Psoas muscle (tissue), 8 donors: ENCODE results near the gene LSM7. TPM values are rescaled to one million over a fixed set of nuclear protein-coding genes. Genes with fewer than 3 reads are reported as not detected.

Experiments
- ATAC-seq, 4 donors: fragments of 200-7000 bp; cut with Tn5 transposase; one replicate each; pipeline ENCODE4 v1.9.1; 2020; ENCODE audit warnings: moderate library complexity in 3 of 4, mild to moderate bottlenecking in 2 of 4
- DNase-seq, 2 donors: peaks; one replicate each; pipeline ENCODE4 v3.0.0-alpha.2; 2020
- H3K27ac ChIP-seq: fragments of 200-600 bp; one replicate; pipeline ENCODE4 v1.8.0; 2022
- H3K27me3 ChIP-seq, 3 donors: fragments of 200-600 bp in 1 of 3; one replicate each; pipeline versions ENCODE4 v1.6.1 to v1.8.0; 2013 to 2022; ENCODE audit warnings: low read length in 2 of 3, mild to moderate bottlenecking in 2 of 3, moderate library complexity in 1 of 3; ENCODE audit not compliant: insufficient read depth in 3 of 3
- H3K36me3 ChIP-seq, 2 donors: fragments of 200-600 bp in 1 of 2; one replicate each; pipeline versions ENCODE4 v1.6.1 to v1.8.0; 2013 to 2022; ENCODE audit warnings: low read depth in 1 of 2, mild to moderate bottlenecking in 1 of 2, moderate library complexity in 1 of 2; ENCODE audit not compliant: insufficient read depth in 1 of 2
- H3K4me1 ChIP-seq: fragments of 200-600 bp; one replicate; pipeline ENCODE4 v1.8.0; 2022
- H3K4me3 ChIP-seq: fragments of 200-600 bp; one replicate; pipeline ENCODE4 v1.8.0; 2022; ENCODE audit warnings: mild to moderate bottlenecking
- H3K9me3 ChIP-seq: fragments of 200-600 bp; one replicate; pipeline ENCODE4 v1.8.0; 2022
- CTCF ChIP-seq: fragments of 200-600 bp; IDR thresholded peaks from one replicate; pipeline ENCODE4 v1.8.0; 2022; ENCODE audit warnings: antibody characterized with exemption
- WGBS, 3 donors: extraction: QIAGEN DNeasy Blood & Tissue Kit; methylation state at CpG; one replicate each; pipeline versions ENCODE4 v1.1.6 to v1.1.7; 2013; 5-methylcytosine and 5-hydroxymethylcytosine counted together
- intact Hi-C, 2 donors: fragments of 100-400 bp; cut with DNase I; formaldehyde crosslinking; loops; one replicate each; pipeline versions ENCODE4 v1.11.0 to v1.14.2; 2022
- polyA plus RNA-seq, 3 donors: library from polyadenylated mRNA; stranded (reverse); fragments of 200-250 nt; gene quantifications; one replicate each; pipeline ENCODE4 v1.2.3, GENCODE V29; 2013
- total RNA-seq, 4 donors: library from RNA; stranded (reverse); fragmentation: NEBNext Ultra II Directional in 2 of 4; extraction: Animal tissue kit (Norgen Biotek cat#: 25700) in 2 of 4; gene quantifications; one replicate each; pipeline versions ENCODE4 v1.2.1 to v1.2.4, GENCODE V29; 2021 to 2023
- donor health status: healthy with polysubstance abuse.
- donor health status: DM: no; HTN: no; CAD: no; lungs with moderate emphysema.
- donor health status: Bipolar disorder and iron deficiency.
- donor health status: healthy.
- donor health status: DM: yes; HTN: yes; CAD: no.
- donor health status: DM: no; HTN: no; CAD: no.
- donor health status: DM: no; HTN: no; CAD: no.
- donor health status: DM: yes; HTN: yes; CAD: no.

The LSM7 gene
- total and polyA plus RNA-seq, 7 donors = 42.2 to 323 (median 89.8) TPM

DNA sequence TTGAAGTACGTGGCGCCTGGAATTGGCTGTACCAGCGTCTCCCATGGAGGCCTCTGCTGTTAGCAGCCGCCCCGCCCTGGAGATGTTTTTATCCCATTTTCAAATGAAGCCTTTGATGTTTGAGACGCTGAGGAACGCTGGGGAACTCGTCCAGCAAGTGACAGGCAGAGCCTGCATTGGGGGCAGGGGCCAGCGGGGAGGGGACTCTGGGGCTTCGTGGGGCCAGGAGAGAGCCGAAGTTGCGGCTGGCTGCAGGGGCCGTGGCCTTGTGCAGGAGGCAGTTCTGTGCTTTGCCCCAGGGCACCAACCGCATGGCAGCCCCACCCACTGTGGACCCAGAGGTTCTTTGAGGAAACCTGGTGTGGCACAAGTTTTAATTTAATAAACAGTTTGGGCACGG, 13.6 kb upstream of the LSM7 start:
- peaks cover 0 to 67% of the 10 kb centered on the region in 2 donors for H3K36me3 ChIP-seq
- ATAC-seq (no peak), DNase-seq (peak in 1 of 2 donors; percentile 28)
- 87 to 89% (median 87%) methylated on average over 15 of the region's 15 CpGs for WGBS, 3 donors
- H3K9me3 ChIP-seq = no peaks in the 10 kb centered on the region
- no peak for TF ChIP-seq CTCF
- H3K27me3 ChIP-seq = no peaks in the 10 kb centered on the region
- no peak overlapping the region for H3K27ac ChIP-seq
- intact Hi-C loops = no loop called here
- no peak overlapping the region for H3K4me3 ChIP-seq
- H3K4me1 ChIP-seq = no peaks in the 10 kb centered on the region

GRCh38 chr19:2341244-2341751, 12.9 kb upstream of the LSM7 start:
- ATAC-seq (no peak), DNase-seq (no peak)
- no peaks in the 10 kb centered on the region for H3K9me3 ChIP-seq
- no peak overlapping the region for H3K4me3 ChIP-seq
- no peak for TF ChIP-seq CTCF
- WGBS, 3 donors = 57 to 83% (median 68%) methylated on average over 24 of the region's 24 CpGs
- peaks cover 0 to 61% of the 10 kb centered on the region in 2 donors for H3K36me3 ChIP-seq
- H3K27me3 ChIP-seq = no peaks in the 10 kb centered on the region
- no peak overlapping the region for H3K27ac ChIP-seq
- H3K4me1 ChIP-seq = no peaks in the 10 kb centered on the region
- intact Hi-C loops = no loop called here

DNA sequence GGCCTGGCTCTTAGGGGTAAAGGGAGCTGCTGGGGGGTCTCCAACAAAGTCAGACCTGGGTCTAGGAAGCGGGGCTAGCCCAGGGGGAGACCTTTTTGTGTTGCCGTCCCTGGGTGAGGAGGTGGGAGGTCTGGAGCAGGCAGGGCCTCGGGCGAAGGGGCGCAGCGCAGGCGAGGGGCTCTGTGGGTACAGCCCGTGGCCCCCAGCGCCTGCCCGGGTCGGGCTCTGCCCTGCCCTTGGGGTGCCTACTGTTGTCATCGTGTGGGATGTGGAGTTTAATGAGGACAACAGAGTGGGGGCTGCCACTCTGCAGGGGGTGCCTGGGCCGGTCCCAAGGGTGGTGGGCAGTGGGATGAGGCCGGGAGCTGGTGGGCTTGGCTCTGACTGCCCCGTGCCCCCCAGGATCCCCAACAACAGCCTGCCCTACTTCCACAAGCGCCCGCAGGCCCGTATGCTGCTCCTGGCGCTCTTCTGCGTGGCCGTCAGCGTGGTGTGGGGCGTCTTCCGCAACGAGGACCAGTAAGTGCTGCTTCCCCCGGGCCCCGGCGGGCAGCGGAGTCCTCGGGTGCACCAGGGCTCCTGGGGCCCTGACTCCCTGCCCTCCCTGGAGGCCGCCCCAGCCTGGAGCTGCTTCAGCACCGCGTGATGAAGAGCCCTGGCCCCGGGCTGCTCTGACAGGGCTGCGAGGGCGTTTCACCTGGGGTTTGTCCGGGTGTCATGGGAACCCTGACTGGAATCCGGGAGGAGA, 12.3 kb upstream of the LSM7 start:
- Histone ChIP-seq H3K4me1 (no peaks in the 10 kb centered on the region), H3K27me3 (no peaks in the 10 kb centered on the region), H3K9me3 (no peaks in the 10 kb centered on the region), H3K4me3 (no peak overlapping the region), H3K27ac (no peak overlapping the region), H3K36me3 (peaks cover 0 to 57% of the 10 kb centered on the region in 2 donors)
- intact Hi-C loops = no loop called here
- TF ChIP-seq CTCF = no peak
- DNase-seq (no peak), ATAC-seq (no peak)
- 90 to 93% (median 90%) methylated on average over 34 to 38 of the region's 38 CpGs for WGBS, 3 donors

DNA sequence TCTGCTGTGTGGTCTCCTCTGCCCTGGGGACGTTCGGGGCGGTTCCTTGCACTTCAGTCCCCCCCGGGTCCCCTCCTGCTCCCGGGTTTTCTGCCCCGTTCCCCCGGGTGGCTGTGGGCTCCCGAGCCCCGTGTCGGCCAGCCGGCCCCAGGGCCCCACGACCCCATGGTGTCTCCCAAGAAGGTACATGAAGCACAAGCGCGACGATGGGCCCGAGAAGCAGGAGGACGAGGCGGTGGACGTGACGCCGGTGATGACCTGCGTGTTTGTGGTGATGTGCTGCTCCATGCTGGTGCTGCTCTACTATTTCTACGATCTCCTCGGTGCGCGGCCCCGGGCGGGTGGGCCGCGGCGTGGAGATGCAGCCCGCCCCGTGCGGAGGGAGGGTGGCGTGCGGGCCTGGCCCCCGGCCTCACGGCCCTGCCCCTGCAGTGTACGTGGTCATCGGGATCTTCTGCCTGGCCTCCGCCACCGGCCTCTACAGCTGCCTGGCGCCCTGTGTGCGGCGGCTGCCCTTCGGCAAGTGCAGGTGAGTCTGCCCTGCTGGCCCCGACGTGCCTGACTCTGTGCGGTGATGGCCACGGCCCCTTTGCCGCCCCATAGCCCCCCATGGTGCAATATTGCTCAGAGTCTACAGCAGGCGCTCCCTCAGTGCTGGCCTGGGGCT, 11.4 kb upstream of the LSM7 start:
- DNase-seq (no peak), ATAC-seq (no peak)
- Histone ChIP-seq H3K9me3 (no peaks in the 10 kb centered on the region), H3K36me3 (peaks cover 0 to 54% of the 10 kb centered on the region in 2 donors), H3K4me3 (no peak overlapping the region), H3K27ac (no peak overlapping the region), H3K27me3 (no peaks in the 10 kb centered on the region), H3K4me1 (no peaks in the 10 kb centered on the region)
- no peak for TF ChIP-seq CTCF
- WGBS, 3 donors = 93 to 95% (median 95%) methylated on average over 48 to 52 of the region's 52 CpGs
- intact Hi-C loops = loop anchor here in 1 of 2 donors (5.0 kb wide), 1 partner anchor 38 kb away; no protein-coding TSS in a partner anchor
